GM19324 (cell line): Measurements from ENCODE around the gene ANAPC13.

ENCODE experiments used
- ATAC-seq: cut with Tn5 transposase; IDR thresholded peaks from one replicate; pipeline ENCODE4 v1.9.1; 2021; ENCODE audit warnings: mild to moderate bottlenecking, moderate library complexity; ENCODE audit not compliant: unreplicated experiment, low FRiP score

The ANAPC13 gene

GRCh38 chr3:134485718-134486576, at the start of gene ANAPC13, which contains the start of gene CEP63:
Gene ANAPC13 (minus strand): TSS chr3:134485985. CDS start chr3:134482904, 3,081 bp downstream.
Gene CEP63 (plus strand): TSS chr3:134486057. CDS start chr3:134495321, 9,264 bp downstream.
- ATAC-seq: peak; percentile 89

DNA sequence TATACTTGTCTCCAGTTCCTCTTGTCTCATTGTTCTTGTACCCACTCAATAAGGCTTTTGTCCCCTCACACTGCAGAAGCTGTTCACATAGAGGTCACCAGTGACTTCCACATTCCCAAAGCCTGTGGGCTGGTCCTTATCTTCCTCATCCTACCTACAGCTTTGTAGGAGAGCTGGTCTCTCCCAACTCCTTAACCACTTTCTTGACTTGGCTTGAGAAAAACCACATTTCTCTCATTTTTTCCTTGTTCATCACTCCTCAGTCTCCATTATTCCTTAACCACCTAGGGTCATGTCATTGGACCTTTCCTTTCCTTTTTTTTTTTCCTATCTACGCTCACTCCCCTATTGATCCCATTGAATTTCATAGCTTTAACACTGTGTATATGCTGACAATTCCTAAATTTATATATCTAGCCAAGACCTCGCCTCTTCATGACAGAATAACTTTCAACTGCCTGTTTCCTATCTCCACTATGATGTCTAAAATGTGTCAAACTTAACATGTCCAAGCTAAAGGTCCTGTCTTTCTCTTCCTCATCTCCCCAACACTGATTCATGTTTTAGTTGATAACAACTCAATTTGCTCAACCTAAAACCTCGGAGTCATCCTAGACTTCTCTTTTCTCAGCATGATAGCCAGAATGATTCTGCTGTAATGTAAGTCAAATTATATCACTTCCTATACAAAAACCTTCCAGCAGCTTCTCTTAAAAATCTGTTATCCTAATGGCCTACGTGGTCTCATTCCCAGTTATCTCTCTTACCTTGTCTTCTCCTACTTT, 49.6 kb upstream of the ANAPC13 start:
- no peak for ATAC-seq

GRCh38 chr3:134533493-134533892, 47.7 kb upstream of the ANAPC13 start:
- ATAC-seq: no peak

DNA sequence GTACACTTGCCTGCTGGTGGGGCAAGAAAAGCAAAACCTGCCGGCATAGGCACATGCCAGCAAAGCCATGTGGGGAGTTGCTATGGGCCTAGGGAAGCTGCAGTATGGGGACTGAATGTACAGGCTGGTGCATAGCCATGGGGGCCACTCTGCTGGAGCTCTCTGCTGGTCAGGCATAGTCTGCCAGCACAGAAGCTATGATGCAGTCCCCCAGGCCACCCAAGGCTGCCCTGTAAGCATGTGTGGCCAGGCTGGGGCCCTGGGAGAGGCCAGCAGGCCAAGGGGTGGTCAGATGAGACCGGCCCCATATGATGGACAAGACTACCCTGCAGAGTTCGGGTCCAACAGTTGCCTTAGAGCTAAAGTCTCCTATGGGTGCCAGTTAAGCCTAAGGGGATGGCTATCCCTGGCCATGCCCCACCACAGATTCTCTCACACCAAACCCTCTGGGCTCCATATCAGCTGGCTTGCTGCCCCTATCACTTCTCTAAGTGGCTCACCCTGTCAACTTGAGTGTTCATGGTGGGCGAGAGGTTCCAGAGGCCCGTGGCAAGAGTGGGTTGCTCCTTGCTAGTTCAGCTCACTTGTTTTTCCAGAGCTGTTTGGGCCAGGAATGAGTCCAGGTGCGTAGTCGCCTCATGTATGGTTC, 41.9 kb upstream of the ANAPC13 start:
- no peak for ATAC-seq

DNA sequence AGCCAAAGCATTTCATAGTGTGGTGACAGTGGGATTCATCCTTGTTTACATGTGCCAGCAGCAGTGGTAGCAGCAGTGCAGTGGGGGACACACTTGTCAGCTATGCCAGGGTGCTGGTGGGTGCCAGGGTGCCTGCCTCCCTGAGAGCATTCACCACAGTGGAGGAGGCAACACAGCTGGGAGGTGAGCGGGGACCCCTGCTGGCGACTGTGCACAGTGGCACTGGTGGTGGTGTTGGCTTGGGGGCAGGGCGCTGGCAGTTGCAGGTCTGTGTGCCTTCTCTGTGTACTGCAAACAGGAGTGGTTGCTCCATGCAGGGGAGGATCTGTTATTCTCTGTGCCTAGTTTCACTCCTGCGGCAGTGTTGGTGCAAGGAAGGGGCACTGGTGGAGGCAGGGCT, 41.3 kb upstream of the ANAPC13 start:
- no peak for ATAC-seq

DNA sequence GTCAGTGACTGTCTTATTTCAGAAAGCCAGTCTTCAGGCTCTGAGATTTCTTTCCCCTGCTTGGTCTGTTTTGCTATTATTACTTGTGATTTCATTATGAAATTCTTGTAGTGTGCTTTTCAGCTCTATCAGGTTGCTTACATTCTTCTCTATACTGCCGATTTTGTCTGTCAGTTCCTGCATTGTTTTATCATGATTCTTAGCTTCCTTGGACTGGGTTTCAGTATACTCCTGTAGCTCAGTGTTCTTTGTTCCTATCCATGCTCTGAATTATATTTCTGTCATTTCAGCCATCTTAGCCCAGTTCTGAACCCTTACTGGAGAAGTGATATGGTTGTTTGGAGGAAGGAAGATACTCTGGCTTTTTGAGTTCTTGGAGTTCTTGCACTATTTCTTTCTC, 40.5 kb upstream of the ANAPC13 start:
- ATAC-seq: no peak

DNA sequence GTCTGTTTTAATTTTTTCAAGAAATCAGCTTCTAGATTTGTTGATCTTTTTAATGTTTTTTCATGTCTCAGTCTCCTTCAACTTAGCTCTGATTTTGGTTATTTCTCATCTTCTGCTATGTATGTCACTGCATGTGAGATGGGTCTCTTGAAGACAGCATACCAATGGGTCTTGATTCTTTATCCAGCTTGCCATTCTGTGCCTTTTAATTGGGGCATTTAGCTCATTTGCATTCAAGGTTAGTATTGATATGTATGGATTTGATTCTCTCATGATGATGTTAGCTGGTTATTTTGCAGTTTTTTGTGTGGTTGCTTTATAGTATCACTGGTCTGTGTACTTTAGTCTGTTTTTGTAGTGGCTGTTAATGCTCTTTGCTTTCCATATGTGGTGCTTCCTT, 39.5 kb upstream of the ANAPC13 start:
- ATAC-seq: no peak

DNA sequence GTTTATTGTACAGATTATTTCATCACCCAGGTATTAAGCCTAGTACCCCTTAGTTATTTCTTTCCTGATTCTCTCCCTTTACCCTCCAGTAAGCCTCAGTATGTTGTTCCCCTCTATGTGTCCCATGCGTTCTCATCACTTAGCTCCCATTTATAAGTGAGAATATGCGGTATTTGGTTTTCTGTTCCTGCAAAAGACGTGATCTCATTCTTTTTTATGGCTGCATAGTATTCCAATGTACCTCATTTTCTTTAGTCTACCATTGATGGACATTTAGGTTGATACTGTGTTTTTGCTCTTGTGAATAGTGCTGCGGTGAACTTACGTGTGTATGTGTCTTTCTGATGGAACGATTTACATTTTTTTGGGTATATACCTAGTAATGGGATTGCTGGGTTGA, 36.8 kb upstream of the ANAPC13 start:
- ATAC-seq: no peak

GRCh38 chr3:134517791-134518190, 32.0 kb upstream of the ANAPC13 start:
- ATAC-seq: no peak

- ATAC-seq: no peak
Observed at GRCh38 chr3:134516905-134517304, 31.1 kb upstream of the ANAPC13 start.

GRCh38 chr3:134511500-134511899, 25.7 kb upstream of the ANAPC13 start:
- no peak for ATAC-seq

GRCh38 chr3:134505485-134505884, 19.7 kb upstream of the ANAPC13 start:
- ATAC-seq: no peak

GRCh38 chr3:134504132-134504531, 18.3 kb upstream of the ANAPC13 start:
- no peak for ATAC-seq

DNA sequence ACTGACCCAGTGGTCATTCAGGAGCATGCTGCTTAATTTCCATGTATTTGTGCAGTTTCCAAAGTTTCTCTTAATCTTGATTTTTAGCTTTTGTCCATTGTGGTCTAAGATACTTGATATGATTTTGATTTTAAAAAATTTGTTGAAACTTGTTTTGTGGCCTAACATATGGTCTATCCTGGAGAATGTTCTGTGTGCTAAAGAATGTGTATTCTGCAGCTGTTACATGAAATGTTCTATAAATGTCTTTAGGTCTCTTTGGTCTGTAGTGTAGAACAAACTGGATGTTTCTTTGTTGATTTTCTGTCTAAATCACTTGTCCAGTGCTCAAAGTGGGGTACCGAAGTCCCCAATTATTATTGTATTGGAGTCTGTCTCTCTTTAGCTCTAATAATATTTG, 17.5 kb upstream of the ANAPC13 start:
- no peak for ATAC-seq

GRCh38 chr3:134496471-134497071, 10.8 kb upstream of the ANAPC13 start:
- no peak for ATAC-seq

- no peak for ATAC-seq
Observed at GRCh38 chr3:134495980-134496379, 10.2 kb upstream of the ANAPC13 start.

DNA sequence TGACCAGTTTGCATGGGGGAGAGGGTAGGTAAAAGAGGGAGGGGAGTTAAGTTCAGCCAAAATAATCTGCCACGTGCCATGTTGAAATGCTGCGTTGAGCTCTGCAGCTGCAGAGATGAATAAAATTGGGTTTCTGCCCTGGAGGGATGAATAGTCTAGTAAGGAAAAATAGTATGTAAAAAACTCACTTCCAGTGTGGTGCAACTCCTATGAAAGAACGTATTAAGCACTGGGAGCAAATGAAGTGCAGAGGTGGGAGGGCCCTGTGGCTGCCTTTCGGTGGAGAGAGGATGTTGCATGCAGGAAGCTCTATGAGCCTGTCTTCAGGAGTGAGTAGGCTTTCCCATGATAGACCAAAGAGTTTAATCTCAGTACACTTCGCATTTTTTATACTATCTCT, 8.7 kb upstream of the ANAPC13 start:
- no peak for ATAC-seq

- no peak for ATAC-seq
Observed at GRCh38 chr3:134487406-134487805, 1.6 kb upstream of the ANAPC13 start.

DNA sequence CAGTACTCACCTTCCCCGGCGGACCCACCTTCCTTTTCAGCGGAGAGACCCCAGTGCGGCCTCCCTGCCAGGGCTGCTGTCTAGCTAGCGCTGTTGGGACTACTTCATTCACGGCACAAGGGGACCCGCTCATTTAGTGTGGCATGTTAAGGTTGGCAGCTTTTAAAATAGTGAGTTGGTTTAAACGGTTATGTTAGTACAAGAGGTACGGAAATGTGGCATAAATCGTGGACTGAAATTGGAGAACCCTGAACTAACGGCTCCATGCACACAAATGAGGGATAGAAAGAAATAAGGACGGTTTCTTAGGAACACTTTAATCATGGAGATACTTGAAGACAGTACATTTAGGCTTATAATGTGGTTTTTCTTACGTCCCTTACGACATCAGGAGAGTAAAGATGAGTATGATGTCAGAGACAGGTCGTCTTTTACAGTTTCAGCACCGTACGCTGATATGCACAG, 824 bp upstream of the ANAPC13 start:
- no peak for ATAC-seq

DNA sequence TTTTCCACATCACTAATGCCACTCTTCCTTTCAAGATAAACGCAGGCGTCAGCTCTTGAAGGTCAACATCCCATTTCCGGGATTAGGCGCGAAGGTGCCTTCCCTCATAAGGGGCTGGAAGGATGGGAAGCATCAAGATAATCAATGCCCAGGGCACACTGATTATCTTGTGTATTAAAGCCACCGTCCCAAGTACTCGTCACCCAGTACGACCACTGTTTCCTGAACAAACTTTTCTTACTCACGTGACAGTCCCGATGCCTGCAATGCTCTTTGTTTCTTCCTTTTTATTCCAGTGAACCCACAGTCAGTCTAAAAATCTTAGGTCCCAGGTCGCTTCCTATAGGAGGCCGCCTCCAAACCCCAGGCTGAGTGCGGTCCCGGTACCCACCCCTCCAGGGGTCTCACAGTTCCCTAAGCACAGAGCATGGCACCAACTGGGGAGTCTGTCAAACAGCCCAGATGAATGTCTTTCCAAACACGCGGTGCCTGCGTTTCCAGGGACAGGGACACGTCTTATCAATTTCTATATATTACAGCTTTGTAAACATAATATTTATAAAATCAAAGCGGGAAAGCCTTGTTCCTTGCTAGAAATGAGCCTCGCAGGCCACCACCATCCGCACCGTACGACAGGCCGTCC, 589 bp downstream of the ANAPC13 start:
- peak; percentile 7 for ATAC-seq
